NCI-H748 treated with DMSO at 0.1 percent for 48 hours (cell line): ENCODE measurements around the gene ZMIZ1.

Experiments
- DNase-seq: peaks from one replicate; lab custom pipeline; 2025; lab: John Stamatoyannopoulos, UW

Gene ZMIZ1

GRCh38 chr10:79079490-79080355 is 11.0 kb downstream of the ZMIZ1 start:
- DNase-seq = no peak

GRCh38 chr10:79081353-79082034 is 12.7 kb downstream of the ZMIZ1 start:
- DNase-seq = no peak

- no peak for DNase-seq
Observed at GRCh38 chr10:79082035-79082373, 13.2 kb downstream of the ZMIZ1 start.

DNA sequence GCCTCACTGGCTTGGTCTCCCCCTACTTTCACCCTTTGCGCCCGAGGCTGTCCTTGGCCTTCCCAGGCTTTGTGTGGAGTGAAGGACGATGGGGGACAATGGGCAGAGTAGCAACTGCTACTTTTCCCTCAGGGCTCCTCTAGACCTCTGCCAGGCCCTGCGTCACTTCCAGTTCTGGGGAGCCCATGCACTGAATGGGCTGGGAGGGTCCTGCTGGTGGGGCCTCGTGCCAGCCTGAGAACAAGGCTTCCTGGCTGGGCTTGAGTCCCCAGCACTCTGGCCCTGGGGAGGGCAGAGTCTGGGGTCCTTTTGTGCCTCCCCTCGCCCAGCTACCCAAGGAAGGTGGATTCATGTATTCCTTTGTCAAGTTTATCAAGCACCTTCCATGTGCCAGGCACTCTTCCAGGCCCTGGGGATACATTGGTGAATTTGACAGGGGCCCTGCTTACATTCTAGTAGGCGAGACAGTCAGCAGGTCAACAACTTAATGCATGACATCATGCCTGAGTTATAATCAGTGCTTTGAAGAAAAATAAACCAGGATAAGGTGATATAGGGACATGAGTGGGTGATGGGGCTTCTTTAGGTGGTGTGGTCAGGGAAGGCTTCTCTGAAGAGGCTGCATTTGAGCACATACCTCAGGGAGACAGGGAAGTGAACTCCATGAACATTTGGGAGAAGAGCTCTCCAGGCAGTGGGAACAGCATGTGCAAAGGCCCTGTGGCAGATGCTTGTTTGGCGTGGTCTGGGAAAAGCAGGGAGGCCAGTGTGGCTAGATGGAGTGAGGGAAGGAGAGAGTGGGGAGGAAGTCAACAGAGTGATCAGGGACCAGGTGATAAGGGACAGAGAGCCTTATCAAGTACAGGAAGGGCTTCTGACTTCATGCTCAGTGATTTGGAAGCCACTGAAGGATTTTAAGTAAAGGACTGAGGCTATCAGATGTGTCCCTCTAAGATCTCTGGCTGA is 14.1 kb downstream of the ZMIZ1 start:
- no peak for DNase-seq

DNA sequence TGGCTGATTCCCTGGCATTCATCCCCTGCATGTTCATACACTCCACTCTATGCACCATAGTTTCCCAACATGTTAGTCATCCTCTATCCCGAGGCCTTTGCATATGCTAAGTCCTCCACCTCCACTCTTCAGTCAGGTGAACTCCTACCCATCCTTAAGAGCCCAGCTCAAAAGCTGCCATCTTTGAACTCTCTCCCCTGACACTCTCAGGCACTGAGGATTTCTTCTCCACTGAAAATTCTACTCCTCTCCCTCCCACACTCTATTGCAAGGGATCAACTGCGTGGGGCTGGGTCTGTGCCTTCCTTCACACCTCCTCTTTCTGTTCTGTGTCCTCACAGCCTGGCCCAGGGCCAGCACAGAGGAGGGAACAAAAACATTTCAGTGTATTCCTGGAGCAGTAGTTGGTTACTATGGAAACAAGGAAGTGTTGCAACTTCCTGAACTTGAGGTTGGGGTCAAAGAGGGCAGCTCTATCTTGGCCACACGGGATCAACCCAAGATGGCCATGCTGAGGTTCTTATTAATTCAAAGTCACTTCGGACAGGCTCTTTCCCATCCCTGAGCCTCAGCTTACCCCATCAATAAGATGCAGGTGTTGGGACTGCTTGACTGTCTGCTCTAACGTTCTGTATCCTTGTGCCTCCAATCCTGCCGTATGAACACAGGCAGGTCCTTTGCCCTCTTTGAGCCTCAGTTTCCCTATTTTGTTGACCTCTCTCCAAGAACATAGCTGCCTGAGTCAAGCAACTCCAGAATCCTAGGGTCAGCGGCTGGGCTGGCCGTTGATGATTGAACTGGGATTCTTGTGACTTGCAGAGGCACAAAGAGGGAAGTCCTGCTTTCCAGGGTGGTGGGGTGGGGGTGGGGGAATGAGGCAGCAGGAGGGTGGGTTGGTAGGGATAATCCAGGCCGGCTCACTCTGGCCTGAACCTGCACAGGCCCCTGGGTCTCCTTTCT is 15.5 kb downstream of the ZMIZ1 start:
- no peak for DNase-seq

DNA sequence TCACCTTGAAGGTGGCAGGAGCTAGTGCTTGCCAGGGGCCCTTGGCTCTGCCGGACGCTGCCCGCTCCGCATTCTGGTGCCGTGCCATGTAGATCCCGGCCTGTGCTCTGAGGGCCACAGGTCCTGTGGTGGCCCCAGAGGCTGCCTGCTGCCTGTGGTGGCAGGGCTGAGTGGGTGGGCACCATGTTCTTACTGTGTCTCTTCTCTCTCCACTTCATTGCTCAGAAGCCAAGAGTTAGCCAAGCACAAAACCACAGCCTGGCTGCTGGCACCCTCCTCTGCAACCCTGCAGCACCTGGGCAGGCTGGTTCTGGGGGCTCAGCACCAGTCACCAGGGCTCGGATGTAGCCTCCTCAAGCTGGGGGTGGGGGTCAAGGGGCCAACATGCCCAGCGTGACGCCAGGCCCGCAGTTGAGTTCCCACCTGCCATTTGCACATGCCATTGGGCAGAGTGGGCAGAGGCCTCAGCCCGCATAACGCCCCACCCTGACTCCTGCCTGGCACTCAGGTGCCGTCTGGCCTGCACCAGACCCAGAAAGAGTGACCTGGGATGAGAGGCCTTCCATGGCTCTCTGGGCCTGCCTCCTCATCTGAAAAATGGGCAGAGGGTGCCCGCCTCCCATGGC is 16.3 kb downstream of the ZMIZ1 start:
- no peak for DNase-seq

DNA sequence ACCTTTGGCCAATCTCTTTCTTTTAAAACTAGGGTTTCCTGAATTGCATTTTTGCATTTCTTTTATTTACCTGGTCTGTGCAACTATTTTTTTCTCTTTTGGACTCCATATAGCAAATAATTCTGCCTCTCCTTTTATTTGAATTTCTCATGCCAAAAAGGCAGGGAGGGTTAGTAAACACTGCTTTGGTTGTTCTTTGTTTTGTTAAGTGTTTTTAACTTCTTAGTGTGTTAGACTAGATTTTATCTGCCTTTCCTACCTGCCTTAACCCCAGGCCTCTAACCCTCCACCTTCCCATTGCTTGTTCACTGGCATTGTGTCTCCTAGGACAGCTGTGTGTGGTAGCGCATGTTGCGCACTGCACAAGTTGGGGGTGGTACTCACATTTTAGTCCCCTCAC is 18.1 kb downstream of the ZMIZ1 start:
- no peak for DNase-seq

DNA sequence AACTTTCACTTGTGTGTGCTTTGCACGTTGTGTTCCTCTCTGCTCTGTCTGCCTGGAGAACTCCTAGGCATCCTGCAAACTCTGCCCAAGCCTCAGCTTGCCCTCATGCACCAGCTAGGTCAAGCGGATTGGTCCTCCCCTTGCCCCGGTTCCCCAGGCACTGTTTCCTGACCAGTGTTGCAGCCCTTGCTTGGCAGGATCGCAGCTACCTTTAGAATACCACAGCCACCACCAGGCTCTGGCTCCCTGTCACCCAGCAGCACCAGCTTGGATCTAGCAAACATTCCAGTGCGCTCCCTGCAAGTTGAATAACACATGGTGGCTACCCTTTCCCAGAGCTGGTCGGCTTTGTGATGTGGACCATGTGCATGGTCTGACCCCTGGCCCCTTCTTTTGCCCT is 19.0 kb downstream of the ZMIZ1 start:
- no peak for DNase-seq

GRCh38 chr10:79088176-79088575 is 19.4 kb downstream of the ZMIZ1 start:
- no peak for DNase-seq

DNA sequence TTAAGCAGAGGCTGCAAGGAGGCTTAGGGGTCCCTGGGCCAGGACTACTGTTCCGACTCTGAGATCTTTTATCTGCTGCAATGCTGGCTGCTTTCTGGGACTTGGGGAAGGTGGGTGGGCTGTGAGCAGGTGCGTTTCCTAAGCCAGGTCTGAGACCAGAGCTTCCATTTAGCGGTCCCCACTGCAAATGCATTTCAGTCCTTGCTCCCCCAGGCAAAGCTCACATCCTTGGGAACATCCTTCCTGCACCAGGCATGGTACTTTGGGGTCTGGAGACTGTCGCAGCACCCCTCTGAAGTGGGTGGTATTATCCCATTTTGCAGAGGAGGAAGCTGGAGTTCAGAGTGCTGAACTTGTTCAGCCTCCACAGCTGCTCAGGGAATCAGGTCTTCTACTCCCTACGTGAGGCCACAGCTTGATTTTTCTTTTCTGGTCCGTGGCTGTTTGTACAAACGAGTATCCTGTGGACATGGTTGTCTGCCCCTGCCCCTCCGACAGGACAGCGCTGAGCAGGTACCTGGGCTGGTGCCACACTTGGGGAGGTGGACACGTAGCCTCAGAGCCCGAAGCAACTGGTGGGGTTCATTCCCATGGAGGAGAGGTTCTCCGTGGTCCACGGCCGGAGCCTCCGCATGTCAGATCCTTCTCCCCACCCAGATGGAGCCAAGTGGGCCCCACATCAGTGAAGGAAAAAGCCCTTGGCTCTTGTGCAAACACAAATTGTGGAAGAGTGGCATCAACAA is 20.0 kb downstream of the ZMIZ1 start:
- DNase-seq = no peak

DNA sequence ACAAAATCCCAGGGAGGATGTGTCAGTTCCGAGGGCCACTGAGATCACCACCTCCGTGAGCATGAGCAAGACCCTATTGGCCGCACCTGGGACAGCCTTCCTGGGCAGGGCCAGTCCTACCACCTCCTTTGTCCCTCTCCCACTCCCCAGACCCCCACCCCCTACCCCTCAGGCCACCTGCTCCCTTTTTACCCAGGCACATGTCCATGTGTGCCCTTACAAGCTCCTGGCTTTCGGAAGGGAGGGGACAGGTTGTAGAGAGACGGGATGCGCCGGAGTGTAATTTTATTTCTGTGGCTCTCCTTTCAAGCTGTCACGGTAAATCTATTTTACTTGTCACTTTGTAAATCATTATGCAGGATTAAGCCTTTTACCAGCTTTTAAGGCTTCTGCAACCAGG is 20.9 kb downstream of the ZMIZ1 start:
- no peak for DNase-seq

DNA sequence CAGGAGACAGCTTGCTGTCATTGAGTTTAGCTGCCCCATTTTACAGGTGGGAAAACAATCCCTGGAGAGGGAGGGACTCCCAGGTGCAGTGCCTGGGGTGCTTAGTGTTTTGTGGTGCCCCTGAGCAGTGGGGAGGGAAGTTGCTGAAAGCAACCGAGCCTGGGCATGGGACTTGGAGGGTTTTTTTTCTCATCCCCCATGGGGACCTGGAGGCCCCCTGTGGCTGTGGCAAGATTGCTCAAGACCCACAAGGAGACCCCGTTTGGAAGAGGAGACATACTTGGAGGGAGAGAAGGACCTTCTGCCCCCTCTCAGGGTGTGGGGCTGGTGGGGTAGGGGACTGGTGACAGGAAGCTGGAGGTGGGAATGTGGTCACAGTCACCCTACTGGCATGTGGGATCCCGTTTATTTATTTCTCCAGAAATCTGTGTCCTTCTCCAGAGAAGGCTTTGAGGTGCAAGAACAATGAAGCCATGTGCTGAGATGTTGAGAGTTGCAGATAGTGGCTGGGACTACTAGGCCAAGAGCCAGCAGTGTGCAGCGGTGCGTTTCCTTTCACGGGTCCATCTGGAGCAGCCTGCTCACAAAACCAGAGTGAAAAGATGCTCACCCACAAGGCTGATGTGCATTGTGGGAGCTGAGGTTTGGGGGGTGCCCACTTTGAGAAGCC is 21.5 kb downstream of the ZMIZ1 start:
- DNase-seq = no peak

DNA sequence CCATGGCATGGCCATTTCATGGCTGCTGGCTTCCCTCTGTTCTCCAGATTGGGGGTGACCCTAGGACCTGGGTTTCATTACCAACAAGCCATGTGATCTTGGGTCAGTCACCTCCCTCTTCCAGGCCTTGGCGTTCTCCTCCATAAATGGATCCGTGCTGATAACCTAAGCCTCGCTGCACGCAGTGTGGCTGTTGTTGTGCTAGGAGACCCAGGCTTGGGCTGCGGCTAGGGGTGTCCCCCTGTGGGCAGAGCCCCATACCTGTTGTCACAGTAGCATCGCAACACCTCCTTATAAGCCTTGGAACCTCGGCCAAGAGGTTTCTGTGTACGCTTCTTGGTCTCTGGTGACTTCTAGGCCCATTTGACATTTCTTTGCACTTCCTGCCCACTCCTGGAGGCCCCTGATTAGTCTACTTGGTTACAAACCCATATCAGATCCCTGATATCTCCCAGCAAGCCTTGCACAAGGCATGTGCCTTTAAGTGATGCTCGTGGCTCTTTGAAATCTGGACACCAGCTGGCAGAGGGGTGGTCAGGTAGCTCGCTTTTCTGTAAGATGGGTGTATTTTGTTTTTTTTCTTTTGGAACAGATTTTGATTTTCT is 23.6 kb downstream of the ZMIZ1 start:
- no peak for DNase-seq

DNA sequence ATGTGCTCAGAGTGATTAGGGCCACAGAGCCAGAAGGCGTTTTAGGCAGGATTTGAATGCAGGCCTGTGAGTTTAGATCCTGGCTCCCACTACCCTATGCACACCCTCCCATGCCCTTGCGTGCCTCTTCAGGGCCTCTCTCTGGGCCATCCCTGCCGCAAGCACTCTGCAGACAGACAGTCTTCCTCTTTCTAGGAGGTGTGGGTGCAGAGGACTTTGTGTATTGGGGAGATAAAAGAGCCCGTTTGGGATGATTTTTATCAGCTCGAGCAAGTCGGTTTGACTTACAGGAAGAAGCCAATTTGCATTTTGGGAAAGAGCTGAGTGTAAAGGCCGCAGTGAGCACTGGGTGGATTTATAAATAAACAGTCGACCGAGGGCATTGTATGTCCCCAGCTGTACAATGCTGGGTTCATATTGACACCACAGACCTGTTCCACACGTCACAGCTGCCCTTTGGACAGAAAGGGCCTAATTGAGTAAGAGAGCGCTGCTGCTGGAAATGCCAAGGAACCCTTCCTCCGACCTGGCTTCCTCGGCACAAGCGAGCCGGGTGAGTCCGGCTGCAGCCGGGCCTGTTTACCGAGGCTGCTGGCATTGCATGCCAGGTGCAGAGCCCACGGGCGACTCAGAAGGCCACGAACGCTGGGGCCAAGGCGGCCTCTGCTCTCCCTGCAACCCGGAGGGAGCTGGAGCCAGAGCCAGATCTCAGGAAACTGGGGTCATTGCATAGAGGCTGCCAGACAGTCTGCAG is 25.1 kb downstream of the ZMIZ1 start:
- DNase-seq = no peak

- DNase-seq = no peak
Observed at GRCh38 chr10:79094412-79095175, 25.8 kb downstream of the ZMIZ1 start.

- no peak for DNase-seq
Observed at GRCh38 chr10:79095316-79095715, 26.6 kb downstream of the ZMIZ1 start.

GRCh38 chr10:79096514-79096913 is 27.7 kb downstream of the ZMIZ1 start:
- no peak for DNase-seq
